ENCODE measurements around the gene TDRD1. TPM values are rescaled to one million over a fixed set of nuclear protein-coding genes. Genes with fewer than 3 reads are reported as not detected.

Gene TDRD1
- total RNA-seq, 1 donor from 2014 or later = not detected

GRCh38 chr10:114163062-114163461 is 16.1 kb upstream of the TDRD1 start:
- peaks cover 10% of the 10 kb centered on the region for H3K36me3 Mint-ChIP-seq (ENCODE audit: low read depth)
- no peaks in the 10 kb centered on the region for H3K27me3 Mint-ChIP-seq (ENCODE audit: low read depth)
- TF ChIP-seq, protein P1, sequence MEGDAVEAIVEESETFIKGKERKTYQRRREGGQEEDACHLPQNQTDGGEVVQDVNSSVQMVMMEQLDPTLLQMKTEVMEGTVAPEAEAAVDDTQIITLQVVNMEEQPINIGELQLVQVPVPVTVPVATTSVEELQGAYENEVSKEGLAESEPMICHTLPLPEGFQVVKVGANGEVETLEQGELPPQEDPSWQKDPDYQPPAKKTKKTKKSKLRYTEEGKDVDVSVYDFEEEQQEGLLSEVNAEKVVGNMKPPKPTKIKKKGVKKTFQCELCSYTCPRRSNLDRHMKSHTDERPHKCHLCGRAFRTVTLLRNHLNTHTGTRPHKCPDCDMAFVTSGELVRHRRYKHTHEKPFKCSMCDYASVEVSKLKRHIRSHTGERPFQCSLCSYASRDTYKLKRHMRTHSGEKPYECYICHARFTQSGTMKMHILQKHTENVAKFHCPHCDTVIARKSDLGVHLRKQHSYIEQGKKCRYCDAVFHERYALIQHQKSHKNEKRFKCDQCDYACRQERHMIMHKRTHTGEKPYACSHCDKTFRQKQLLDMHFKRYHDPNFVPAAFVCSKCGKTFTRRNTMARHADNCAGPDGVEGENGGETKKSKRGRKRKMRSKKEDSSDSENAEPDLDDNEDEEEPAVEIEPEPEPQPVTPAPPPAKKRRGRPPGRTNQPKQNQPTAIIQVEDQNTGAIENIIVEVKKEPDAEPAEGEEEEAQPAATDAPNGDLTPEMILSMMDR (IDR thresholded peaks at IDR 0.05) = no peak
- no peak for DNase-seq (ENCODE audit: low spot score)
- H3K4me1 Mint-ChIP-seq (ENCODE audit: low read depth) = peaks cover 29% of the 10 kb centered on the region
- H3K4me3 Mint-ChIP-seq (ENCODE audit: unreplicated experiment) = no peak overlapping the region
- H3K27ac Mint-ChIP-seq (ENCODE audit: unreplicated experiment) = peak overlapping the region; percentile 86
- H3K9me3 Mint-ChIP-seq (ENCODE audit: low read depth) = no peaks in the 10 kb centered on the region

DNA sequence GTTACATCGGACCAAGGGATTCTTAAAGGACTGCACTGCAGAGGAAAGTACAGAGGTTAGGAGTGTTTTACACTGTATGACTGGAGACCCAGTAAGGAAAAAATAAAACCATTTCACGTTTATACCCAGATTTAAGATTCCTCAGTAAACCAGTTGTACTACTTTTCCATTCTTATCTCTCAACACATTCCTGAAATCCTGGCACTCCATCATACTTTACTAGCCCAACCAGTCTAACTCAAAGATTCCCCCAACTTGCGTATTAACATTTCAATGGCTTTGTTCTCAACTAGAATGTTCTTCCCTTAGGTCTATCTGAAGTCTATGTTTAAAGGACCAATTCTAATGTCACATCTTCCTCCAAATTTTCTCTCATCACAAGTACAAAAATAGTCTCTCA is 13.1 kb upstream of the TDRD1 start:
- DNase-seq (ENCODE audit: low spot score) = no peak
- peaks cover 8% of the 10 kb centered on the region for H3K36me3 Mint-ChIP-seq (ENCODE audit: low read depth)
- TF ChIP-seq, protein P1 (IDR thresholded peaks at IDR 0.05) = no peak
- no peak overlapping the region for H3K4me3 Mint-ChIP-seq (ENCODE audit: unreplicated experiment)
- H3K27ac Mint-ChIP-seq (ENCODE audit: unreplicated experiment) = peak overlapping the region; percentile 1
- H3K9me3 Mint-ChIP-seq (ENCODE audit: low read depth) = peaks cover 7% of the 10 kb centered on the region
- peaks cover 34% of the 10 kb centered on the region for H3K4me1 Mint-ChIP-seq (ENCODE audit: low read depth)
- no peaks in the 10 kb centered on the region for H3K27me3 Mint-ChIP-seq (ENCODE audit: low read depth)

DNA sequence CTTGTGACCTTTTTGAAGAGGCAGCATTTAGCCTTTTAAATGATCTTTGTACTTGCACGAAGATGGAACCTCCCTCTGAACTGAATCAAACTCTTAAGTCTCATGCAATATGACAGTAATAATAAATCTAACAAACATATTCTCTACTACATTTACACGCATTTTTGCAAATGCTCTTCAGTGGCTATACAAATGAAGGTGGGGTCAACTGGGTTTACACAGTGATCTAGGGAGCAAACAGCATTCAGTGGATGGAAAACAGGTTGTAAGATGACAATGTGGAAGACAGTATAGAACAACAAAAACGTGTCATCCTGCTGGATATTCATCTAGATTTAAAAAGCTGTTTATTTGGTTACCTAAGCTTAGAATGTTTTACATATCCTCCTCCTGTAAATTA is 12.7 kb upstream of the TDRD1 start:
- Mint-ChIP-seq H3K27me3 (ENCODE audit: low read depth) (no peaks in the 10 kb centered on the region), H3K4me1 (ENCODE audit: low read depth) (peaks cover 34% of the 10 kb centered on the region), H3K4me3 (ENCODE audit: unreplicated experiment) (no peak overlapping the region), H3K9me3 (ENCODE audit: low read depth) (peaks cover 7% of the 10 kb centered on the region), H3K36me3 (ENCODE audit: low read depth) (peaks cover 8% of the 10 kb centered on the region), H3K27ac (ENCODE audit: unreplicated experiment) (peak overlapping the region; percentile 1)
- TF ChIP-seq, protein P1 (IDR thresholded peaks at IDR 0.05) = no peak
- DNase-seq (ENCODE audit: low spot score) = no peak

DNA sequence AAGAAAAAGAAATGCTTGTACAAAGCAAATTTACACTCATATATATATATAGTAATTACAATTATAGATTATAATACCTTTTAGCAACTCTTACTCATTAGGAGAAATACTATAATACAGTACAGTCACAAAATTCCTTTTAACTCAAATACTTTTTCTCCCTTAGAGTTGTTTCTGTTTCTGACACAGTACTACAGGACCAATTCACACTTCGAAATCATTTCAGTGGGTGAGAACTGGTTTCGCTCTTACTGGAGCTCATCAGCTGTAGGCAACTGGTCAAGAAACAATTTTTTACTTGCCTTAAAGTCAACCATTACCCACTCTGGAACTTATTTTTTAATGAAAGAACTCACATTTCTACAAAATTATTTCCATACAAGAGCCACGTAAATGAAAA is 11.2 kb upstream of the TDRD1 start:
- peaks cover 7% of the 10 kb centered on the region for H3K9me3 Mint-ChIP-seq (ENCODE audit: low read depth)
- H3K27me3 Mint-ChIP-seq (ENCODE audit: low read depth) = no peaks in the 10 kb centered on the region
- H3K4me3 Mint-ChIP-seq (ENCODE audit: unreplicated experiment) = no peak overlapping the region
- no peak for DNase-seq (ENCODE audit: low spot score)
- TF ChIP-seq, protein P1 (IDR thresholded peaks at IDR 0.05) = no peak
- H3K4me1 Mint-ChIP-seq (ENCODE audit: low read depth) = peaks cover 42% of the 10 kb centered on the region
- H3K36me3 Mint-ChIP-seq (ENCODE audit: low read depth) = peaks cover 4% of the 10 kb centered on the region
- H3K27ac Mint-ChIP-seq (ENCODE audit: unreplicated experiment) = no peak overlapping the region

DNA sequence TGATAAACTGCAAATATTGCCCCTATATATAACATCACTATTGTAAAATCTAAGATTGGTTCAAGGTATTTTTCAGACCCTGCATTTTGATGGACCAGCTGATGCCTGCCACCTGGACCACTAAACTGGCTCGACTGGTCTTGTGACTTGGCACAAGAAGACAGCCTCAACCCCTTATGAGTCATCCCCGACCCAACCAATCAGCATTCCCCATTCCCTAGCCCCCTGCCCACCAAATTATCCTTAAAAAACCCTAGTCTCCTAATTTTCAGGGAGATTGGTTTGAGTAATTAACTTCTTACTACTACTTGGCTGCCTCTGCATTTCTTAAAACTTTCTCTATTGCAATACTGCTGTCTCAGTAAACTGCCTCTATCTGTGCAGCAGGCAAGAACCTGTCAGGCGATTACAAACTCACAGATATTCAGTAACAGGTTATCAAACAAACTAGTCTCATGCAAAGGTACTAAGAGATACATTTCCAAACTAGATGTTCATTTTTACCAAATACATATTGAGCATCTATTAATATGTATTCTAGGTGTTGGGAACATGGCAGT is 10.6 kb upstream of the TDRD1 start:
- H3K4me1 Mint-ChIP-seq (ENCODE audit: low read depth) = peaks cover 40% of the 10 kb centered on the region
- TF ChIP-seq, protein P1 (IDR thresholded peaks at IDR 0.05) = no peak
- peaks cover 7% of the 10 kb centered on the region for H3K9me3 Mint-ChIP-seq (ENCODE audit: low read depth)
- DNase-seq (ENCODE audit: low spot score) = no peak
- no peak overlapping the region for H3K27ac Mint-ChIP-seq (ENCODE audit: unreplicated experiment)
- H3K36me3 Mint-ChIP-seq (ENCODE audit: low read depth) = peaks cover 4% of the 10 kb centered on the region
- no peak overlapping the region for H3K4me3 Mint-ChIP-seq (ENCODE audit: unreplicated experiment)
- H3K27me3 Mint-ChIP-seq (ENCODE audit: low read depth) = no peaks in the 10 kb centered on the region
